H1 (cell line): ENCODE measurements around the gene FAM53B. TPM values are rescaled to one million over a fixed set of nuclear protein-coding genes. Genes with fewer than 3 reads are reported as not detected.

Experiments used
- CTCF ChIA-PET: fragments of 300-600 bp; sonication (Branson Sonifier 250); formaldehyde crosslinking; loops from one replicate; lab custom pipeline; 2021; ENCODE audit not compliant: partially characterized antibody; lab: Charles Lee
- POLR2A ChIA-PET: fragments of 300-600 bp; sonication (Branson Sonifier 250); formaldehyde crosslinking; loops from one replicate; lab custom pipeline; 2021; ENCODE audit warnings: inconsistent platforms; ENCODE audit not compliant: partially characterized antibody; lab: Charles Lee
- DNase-seq, 2 experiments: peaks; one replicate each; pipeline versions ENCODE4 v3.0.0 to v3.0.0-alpha.2; 2010 to 2022; ENCODE audit warnings: low spot score in 2 of 2, low read depth in 1 of 2, mixed read lengths in 1 of 2
- FAIRE-seq: peaks from 2 replicates; lab custom pipeline; 2011; peaks lifted over from hg19 to GRCh38; lab: Jason Lieb, UNC
- H2AFZ ChIP-seq: 2 replicates; pipeline ENCODE4 v1.8.1; 2012; ENCODE audit warnings: low read length, inconsistent platforms
- H2AK5ac ChIP-seq: 2 replicates; pipeline ENCODE4 v1.6.1; 2013; ENCODE audit warnings: low read depth, low read length
- H2BK120ac ChIP-seq: replicated peaks from 2 replicates; pipeline ENCODE3; 2013; ENCODE audit warnings: low read depth, low read length, inconsistent platforms
- H2BK12ac ChIP-seq: 2 replicates; pipeline ENCODE4 v1.6.1; 2013; ENCODE audit warnings: low read depth, low read length
- H2BK15ac ChIP-seq: 2 replicates; pipeline ENCODE4 v1.6.1; 2013; ENCODE audit warnings: low read length
- H2BK20ac ChIP-seq: 2 replicates; pipeline ENCODE4 v1.6.1; 2013; ENCODE audit warnings: low read length
- H2BK5ac ChIP-seq: 2 replicates; pipeline ENCODE4 v1.6.1; 2013; ENCODE audit warnings: low read depth, low read length
- H3K14ac ChIP-seq: 2 replicates; pipeline ENCODE4 v1.6.1; 2013; ENCODE audit warnings: inconsistent platforms; ENCODE audit not compliant: insufficient read length
- H3K18ac ChIP-seq: 2 replicates; pipeline ENCODE4 v1.6.1; 2013; ENCODE audit warnings: low read length; ENCODE audit errors: extremely low read depth
- H3K23ac ChIP-seq: 2 replicates; pipeline ENCODE4 v1.6.1; 2013; ENCODE audit warnings: inconsistent platforms; ENCODE audit not compliant: insufficient read length
- H3K23me2 ChIP-seq: 2 replicates; pipeline ENCODE4 v1.6.1; 2013; ENCODE audit warnings: low read depth, low read length
- H3K27ac ChIP-seq: 2 replicates; pipeline ENCODE4 v1.6.1; 2011; ENCODE audit warnings: low read depth, low read length, inconsistent platforms
- H3K27me3 ChIP-seq, 4 experiments: replicated peaks in 1 of 4; 1 replicate in 1 of 4; 2 replicates in 3 of 4; pipeline versions ENCODE4 v1.6.1 to v1.8.1; 2011 to 2013; ENCODE audit warnings: low read length in 3 of 4, mild to moderate bottlenecking in 3 of 4, inconsistent platforms in 2 of 4, mixed read lengths in 2 of 4, moderate library complexity in 1 of 4; ENCODE audit not compliant: control insufficient read depth in 3 of 4, insufficient read depth in 3 of 4; ENCODE audit errors: extremely low read depth in 1 of 4
- H3K36me3 ChIP-seq, 4 experiments: 2 replicates each; pipeline versions ENCODE4 v1.6.1 to v1.8.1; 2011 to 2013; ENCODE audit warnings: mild to moderate bottlenecking in 4 of 4, low read length in 3 of 4, moderate library complexity in 2 of 4, control low read depth in 1 of 4, inconsistent platforms in 1 of 4; ENCODE audit not compliant: insufficient read depth in 4 of 4, control insufficient read depth in 2 of 4
- H3K4ac ChIP-seq: replicated peaks from 2 replicates; pipeline ENCODE3; 2013; ENCODE audit warnings: low read length, low read depth, mixed read lengths, inconsistent platforms; ENCODE audit not compliant: insufficient read length
- H3K4me1 ChIP-seq, 4 experiments: replicated peaks in 1 of 4; 1 replicate in 1 of 4; 2 replicates in 3 of 4; pipeline versions ENCODE4 v1.6.1 to v1.8.1; 2011 to 2013; ENCODE audit warnings: low read length in 3 of 4, inconsistent platforms in 2 of 4, mixed read lengths in 1 of 4; ENCODE audit not compliant: insufficient read depth in 4 of 4, control insufficient read depth in 3 of 4
- H3K4me2 ChIP-seq, 2 experiments: 2 replicates each; pipeline versions ENCODE4 v1.6.1 to v1.8.1; 2011 to 2013; ENCODE audit warnings: low read depth in 2 of 2, low read length in 2 of 2, control low read depth in 1 of 2, inconsistent platforms in 1 of 2, mild to moderate bottlenecking in 1 of 2; ENCODE audit not compliant: insufficient read depth in 1 of 2
- H3K4me3 ChIP-seq, 4 experiments: fragments of 200-600, 300-600 bp in 1 of 4; sonication (generic), shearing (Covaris generic), sonication (Bioruptor Twin) in 1 of 4; 2 replicates each; pipeline versions ENCODE4 v1.5.1 to v1.8.1; 2011 to 2016; ENCODE audit warnings: low read length in 4 of 4, low read depth in 3 of 4, control low read depth in 2 of 4, inconsistent platforms in 2 of 4, mild to moderate bottlenecking in 2 of 4, mixed read lengths in 1 of 4, moderate library complexity in 1 of 4; ENCODE audit not compliant: insufficient read depth in 2 of 4; ENCODE audit errors: extremely low read depth in 1 of 4
- H3K56ac ChIP-seq: replicated peaks from 2 replicates; pipeline ENCODE3; 2013; ENCODE audit warnings: low read depth, mild to moderate bottlenecking, mixed read lengths, low read length, inconsistent platforms; ENCODE audit not compliant: insufficient read length
- H3K79me1 ChIP-seq: 2 replicates; pipeline ENCODE4 v1.6.1; 2013; ENCODE audit warnings: low read depth, low read length, control low read depth
- H3K79me2 ChIP-seq, 2 experiments: 2 replicates each; pipeline versions ENCODE4 v1.6.1 to v1.8.1; 2012 to 2013; ENCODE audit warnings: low read length in 2 of 2, mild to moderate bottlenecking in 2 of 2, inconsistent platforms in 1 of 2; ENCODE audit not compliant: insufficient read depth in 2 of 2, control insufficient read depth in 1 of 2
- H3K9ac ChIP-seq, 4 experiments: replicated peaks in 1 of 4; 1 replicate in 1 of 4; 2 replicates in 3 of 4; pipeline versions ENCODE4 v1.6.1 to v1.8.1; 2011 to 2013; ENCODE audit warnings: low read depth in 3 of 4, low read length in 3 of 4, control low read depth in 2 of 4, mild to moderate bottlenecking in 2 of 4, moderate library complexity in 2 of 4, inconsistent platforms in 1 of 4; ENCODE audit errors: extremely low read depth in 1 of 4
- H3K9me3 ChIP-seq, 2 experiments: 2 replicates each; pipeline versions ENCODE4 v1.6.1 to v1.8.1; 2012 to 2013; ENCODE audit warnings: mild to moderate bottlenecking in 2 of 2, moderate library complexity in 2 of 2, control low read depth in 1 of 2, inconsistent platforms in 1 of 2, low read depth in 1 of 2, low read length in 1 of 2, mixed read lengths in 1 of 2; ENCODE audit not compliant: insufficient read depth in 2 of 2
- H4K20me1 ChIP-seq, 2 experiments: replicated peaks in 1 of 2; 2 replicates each; pipeline versions ENCODE3 to v1.8.1; 2011 to 2013; ENCODE audit warnings: inconsistent platforms in 2 of 2, low read length in 2 of 2, mild to moderate bottlenecking in 1 of 2; ENCODE audit not compliant: insufficient read depth in 2 of 2, control insufficient read depth in 1 of 2
- H4K5ac ChIP-seq: 2 replicates; pipeline ENCODE4 v1.6.1; 2013; ENCODE audit warnings: low read length, low read depth, mixed read lengths, inconsistent platforms; ENCODE audit not compliant: insufficient read length
- H4K8ac ChIP-seq: 2 replicates; pipeline ENCODE4 v1.8.0; 2013; ENCODE audit warnings: mild to moderate bottlenecking, moderate library complexity, low read length, inconsistent platforms; ENCODE audit not compliant: insufficient read depth; ENCODE audit errors: extremely low read depth
- H4K91ac ChIP-seq: replicated peaks from 2 replicates; pipeline ENCODE3; 2013; ENCODE audit warnings: low read length, mixed read lengths, inconsistent platforms; ENCODE audit not compliant: insufficient read length
- EZH2 ChIP-seq: fragments of 200-600 bp; sonication (generic); IDR thresholded peaks from 2 replicates; pipeline ENCODE4 v1.7.1; 2012; ENCODE audit warnings: low read depth, mild to moderate bottlenecking, moderate library complexity, low read length, inconsistent platforms; ENCODE audit not compliant: severe bottlenecking
- WGBS, 2 experiments: shearing (Covaris generic) in 1 of 2; methylation state at CpG; one replicate each; pipeline versions ENCODE4 v1.1.6 to v1.1.7; 2013 to 2015; ENCODE audit warnings: low lambda C conversion rate in 2 of 2, mixed read lengths in 2 of 2, inconsistent platforms in 1 of 2, low coverage in 1 of 2, missing lambda C conversion rate in 1 of 2; ENCODE audit not compliant: insufficient replicate concordance in 2 of 2, insufficient coverage in 1 of 2, insufficient read length in 1 of 2; ENCODE audit errors: extremely low coverage in 1 of 2, missing lambda C conversion rate in 1 of 2; 5-methylcytosine and 5-hydroxymethylcytosine counted together
- polyA plus RNA-seq, 7 experiments: library from polyadenylated mRNA; depleted of rRNA in 3 of 7; stranded (reverse) in 5 of 7; unstranded in 2 of 7; fragments of >200 nt in 5 of 7; fragments of 200-250 nt in 2 of 7; gene quantifications; 1 replicate in 5 of 7; 2 replicates in 1 of 7; 4 replicates in 1 of 7; pipeline versions ENCODE4 v1.2.1 to v1.2.3, GENCODE V29; 2011 to 2013; ENCODE audit warnings: missing spikeins in 2 of 7, mixed read lengths in 2 of 7
- total RNA-seq: library from RNA; stranded (reverse); fragmentation: NEBNext Ultra II Directional; extraction: Animal tissue kit (Norgen Biotek cat#: 25700); gene quantifications from 2 replicates; pipeline ENCODE4 v1.2.1, GENCODE V29; 2021

Gene FAM53B
- total and polyA plus RNA-seq, 2 of the 8 experiments (the other 6 are each of a cell fraction or from before 2014, with no cell fraction given) = 5.3 to 14.4 TPM

DNA sequence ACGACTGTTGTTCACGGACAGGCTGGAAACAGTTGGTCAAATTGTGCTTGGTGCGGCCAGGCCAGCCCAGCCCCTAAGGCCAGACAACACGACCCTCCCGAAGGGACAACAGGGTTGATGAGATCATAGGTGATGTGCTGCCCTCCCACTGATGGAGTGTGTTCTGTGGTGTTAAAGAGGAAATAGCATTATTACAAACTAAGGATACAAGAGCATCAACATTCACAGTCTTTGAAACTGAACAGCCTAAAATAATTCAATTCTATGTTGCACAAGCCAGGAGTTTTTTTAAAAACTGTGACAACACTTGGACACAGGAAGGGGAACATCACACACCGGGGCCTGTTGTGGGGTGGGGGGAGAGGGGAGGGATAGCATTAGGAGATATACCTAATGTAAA is 87.6 kb downstream of the FAM53B start:
- Histone ChIP-seq H3K4me2 (no peak overlapping the region), H2BK12ac (no peak overlapping the region), H3K9me3 (no peaks in the 10 kb centered on the region), H2BK20ac (no peak overlapping the region), H3K27me3 (no peaks in the 10 kb centered on the region), H3K23me2 (no peaks in the 10 kb centered on the region), H2AK5ac (no peak overlapping the region), H3K4ac (no peak overlapping the region), H3K18ac (no peak overlapping the region), H3K4me1 (peaks cover 0 to 6% (median 3%) of the 10 kb centered on the region in 4 experiments; a peak in 6 of 7 replicates), H4K91ac (no peak overlapping the region), H3K4me3 (no peak overlapping the region)
- FAIRE-seq (no peak), DNase-seq (no peak)
- WGBS, 2 experiments = 84% methylated on average over 6 of the region's 6 CpGs; no CpG with 5 or more reads in 1 of the 2 experiments
- no peak for TF ChIP-seq EZH2
- TF ChIP-seq, all 59 proteins: peak for 0
- H3K9ac ChIP-seq = no peak overlapping the region
- peaks cover 0 to 7% of the 10 kb centered on the region in 2 experiments for H4K20me1 ChIP-seq
- H3K36me3 ChIP-seq = no peaks in the 10 kb centered on the region
- H3K27ac ChIP-seq = no peak overlapping the region
- no peak overlapping the region for H3K14ac ChIP-seq
- H4K8ac ChIP-seq = no peak overlapping the region
- no peak overlapping the region for H2BK15ac ChIP-seq
- H2AFZ ChIP-seq = no peak overlapping the region
- no peak overlapping the region for H3K56ac ChIP-seq
- no peak overlapping the region for H4K5ac ChIP-seq
- H2BK120ac ChIP-seq = no peak overlapping the region
- no peak overlapping the region for H2BK5ac ChIP-seq
- POLR2A ChIA-PET = interaction anchor here (0.9 kb wide), 1 partner anchor 78 kb away, joined by 3 read pairs; no protein-coding TSS in a partner anchor
- no peak overlapping the region for H3K23ac ChIP-seq
- CTCF ChIA-PET = interaction anchor here (1.0 kb wide), 1 partner anchor 222 kb away, joined by 4 read pairs; no protein-coding TSS in a partner anchor
- H3K79me1 ChIP-seq = peaks cover 4% of the 10 kb centered on the region
- H3K79me2 ChIP-seq = no peaks in the 10 kb centered on the region
